GM06990 (cell line): ENCODE results near the gene ZPR1.

Experiments used
- DNase-seq: peaks from one replicate; pipeline ENCODE4 v3.0.0-alpha.2; 2011; ENCODE audit not compliant: insufficient read length; ENCODE audit errors: extremely low read depth
- H3K27me3 ChIP-seq: replicated peaks from 2 replicates; pipeline ENCODE4 v1.6.0; 2011; ENCODE audit warnings: low read length; ENCODE audit not compliant: control insufficient read depth, insufficient read depth
- H3K36me3 ChIP-seq: 2 replicates; pipeline ENCODE4 v1.5.1; 2011; ENCODE audit warnings: low read length; ENCODE audit not compliant: control insufficient read depth, insufficient read depth
- H3K4me3 ChIP-seq: replicated peaks from 2 replicates; pipeline ENCODE4 v1.5.1; 2011; ENCODE audit warnings: low read depth, mild to moderate bottlenecking, control low read depth, low read length
- CTCF ChIP-seq: IDR thresholded peaks from 2 replicates; pipeline ENCODE4 v1.5.1; 2011; ENCODE audit warnings: low read length, control low read depth, mild to moderate bottlenecking, inconsistent platforms; ENCODE audit not compliant: insufficient read depth, poor library complexity, severe bottlenecking

The ZPR1 gene

GRCh38 chr11:116797816-116798215 is 10.0 kb upstream of the ZPR1 start:
- no peak for TF ChIP-seq CTCF
- no peak overlapping the region for H3K4me3 ChIP-seq
- H3K36me3 ChIP-seq, result no peaks in the 10 kb centered on the region
- no peaks in the 10 kb centered on the region for H3K27me3 ChIP-seq
- DNase-seq, result no peak

GRCh38 chr11:116796548-116796947 is 8.7 kb upstream of the ZPR1 start:
- Histone ChIP-seq H3K4me3 (no peak overlapping the region), H3K36me3 (no peaks in the 10 kb centered on the region), H3K27me3 (no peaks in the 10 kb centered on the region)
- DNase-seq, result no peak
- TF ChIP-seq CTCF, result no peak

- H3K36me3 ChIP-seq, result no peaks in the 10 kb centered on the region
- no peak overlapping the region for H3K4me3 ChIP-seq
- no peak for TF ChIP-seq CTCF
- no peaks in the 10 kb centered on the region for H3K27me3 ChIP-seq
- DNase-seq, result no peak
Observed at GRCh38 chr11:116794851-116795250, 7.0 kb upstream of the ZPR1 start.

GRCh38 chr11:116793772-116794097 is 5.9 kb upstream of the ZPR1 start:
- Histone ChIP-seq H3K27me3 (no peaks in the 10 kb centered on the region), H3K4me3 (no peak overlapping the region), H3K36me3 (no peaks in the 10 kb centered on the region)
- no peak for TF ChIP-seq CTCF
- no peak for DNase-seq

GRCh38 chr11:116792869-116793771 is 5.3 kb upstream of the ZPR1 start:
- Histone ChIP-seq H3K4me3 (no peak overlapping the region), H3K27me3 (no peaks in the 10 kb centered on the region), H3K36me3 (no peaks in the 10 kb centered on the region)
- no peak for TF ChIP-seq CTCF
- no peak for DNase-seq
